Immature natural killer cell (primary cell): ENCODE measurements around the gene CNTD1. TPM values are rescaled to one million over a fixed set of nuclear protein-coding genes. Genes with fewer than 3 reads are reported as not detected.
A peak's percentile ranks its signal among the peaks of the same experiment; 100 is the strongest.

Source experiments
- DNase-seq, 3 donors: peaks; one replicate each; pipeline ENCODE4 v3.0.0; 2022; ENCODE audit warnings: mixed read lengths in 1 of 3
- H3K27ac Mint-ChIP-seq, 6 donors: one replicate each; pipeline ENCODE4 v1.8.0; 2020; ENCODE audit warnings: mixed read lengths in 6 of 6, mild to moderate bottlenecking in 5 of 6, inconsistent platforms in 4 of 6, moderate library complexity in 3 of 6
- H3K27me3 Mint-ChIP-seq, 3 donors: one replicate each; pipeline ENCODE4 v1.8.0; 2020 to 2021; ENCODE audit warnings: low read depth in 3 of 3, mild to moderate bottlenecking in 3 of 3, mixed read lengths in 3 of 3, moderate library complexity in 3 of 3, inconsistent platforms in 1 of 3
- H3K36me3 Mint-ChIP-seq, 3 donors: one replicate each; pipeline ENCODE4 v1.8.0; 2020; ENCODE audit warnings: mixed read lengths in 3 of 3, inconsistent platforms in 2 of 3, mild to moderate bottlenecking in 2 of 3
- H3K4me1 Mint-ChIP-seq, 2 donors: one replicate each; pipeline ENCODE4 v1.8.0; 2020; ENCODE audit warnings: inconsistent platforms in 2 of 2, mild to moderate bottlenecking in 2 of 2, mixed read lengths in 2 of 2, moderate library complexity in 1 of 2
- H3K4me3 Mint-ChIP-seq, 5 donors: one replicate each; pipeline ENCODE4 v1.8.0; 2020; ENCODE audit warnings: mild to moderate bottlenecking in 5 of 5, mixed read lengths in 5 of 5, inconsistent platforms in 3 of 5, moderate library complexity in 3 of 5
- H3K9me3 Mint-ChIP-seq, 6 donors: one replicate each; pipeline ENCODE4 v1.8.0; 2020; ENCODE audit warnings: mild to moderate bottlenecking in 6 of 6, mixed read lengths in 6 of 6, inconsistent platforms in 4 of 6, moderate library complexity in 3 of 6
- polyA plus RNA-seq, 3 donors: library from polyadenylated mRNA; unstranded; fragments of 300-500 nt; fragmentation: Illumina TruSeq; gene quantifications; one replicate each; pipeline ENCODE4 v1.2.3, GENCODE V29; 2021

Gene CNTD1
- polyA plus RNA-seq, 3 donors from 2014 or later: 0.10 to 0.40 TPM; not detected in 1

DNA sequence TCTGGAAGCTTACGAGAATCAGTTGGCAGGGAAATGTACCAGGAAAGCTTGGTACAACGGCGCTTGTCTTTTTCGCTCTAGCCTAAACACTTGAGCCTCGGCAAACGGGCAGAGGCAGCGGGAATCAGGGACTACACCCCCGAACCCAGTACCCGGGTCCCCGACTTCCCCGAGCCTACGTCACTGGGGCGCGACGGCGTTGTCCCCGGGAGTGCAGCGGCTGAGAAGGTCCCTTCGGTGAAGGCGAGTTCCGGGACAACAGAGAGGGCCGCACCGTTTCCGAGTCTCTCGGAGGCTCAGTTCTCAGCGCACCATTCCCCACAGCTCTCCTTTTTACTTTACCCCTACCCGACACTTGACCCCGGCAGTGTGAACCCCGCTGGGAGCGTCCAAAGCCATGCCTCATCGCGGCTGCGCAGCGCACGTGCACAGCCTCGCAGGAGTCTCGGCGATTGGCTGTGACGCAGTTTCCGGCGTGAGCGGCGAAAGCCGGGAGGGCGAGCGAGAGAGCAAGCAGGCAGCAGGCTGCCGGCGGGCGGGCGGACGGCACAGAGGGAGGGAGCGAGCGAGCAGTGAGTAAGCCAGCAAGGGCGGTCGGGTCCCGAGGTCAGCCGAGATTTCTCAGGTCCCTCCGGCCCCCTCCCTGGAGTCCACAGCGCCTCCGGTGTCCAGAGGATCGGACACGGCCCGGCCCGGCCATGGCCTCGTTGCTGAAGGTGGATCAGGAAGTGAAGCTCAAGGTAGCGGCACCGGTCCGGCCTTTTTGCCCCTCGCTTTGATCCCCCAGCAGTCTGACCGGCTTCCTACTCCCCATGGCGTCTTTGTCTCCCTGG lies 34.5 kb downstream of the CNTD1 start, which contains the start of gene PSME3:
Gene PSME3 (plus strand): TSS at position 464 of the 833 bp plus-strand sequence. CDS start 235 bp downstream, at position 699.
- peak; percentile 90 to 91 (median 90) for DNase-seq
- peak within 1 kb of the TSS; percentile 98 to 99 (median 98) for H3K27ac Mint-ChIP-seq
- peaks cover 5 to 9% (median 5%) of the 10 kb centered on the region in 3 donors for H3K36me3 Mint-ChIP-seq
- peaks cover 23 to 24% of the 10 kb centered on the region in 2 donors for H3K4me1 Mint-ChIP-seq
- H3K9me3 Mint-ChIP-seq: no peaks in the 10 kb centered on the region
- H3K27me3 Mint-ChIP-seq: peaks cover 0 to 16% (median 10%) of the 10 kb centered on the region in 3 donors
- peak within 1 kb of the TSS; percentile 94 to 98 (median 97) for H3K4me3 Mint-ChIP-seq

DNA sequence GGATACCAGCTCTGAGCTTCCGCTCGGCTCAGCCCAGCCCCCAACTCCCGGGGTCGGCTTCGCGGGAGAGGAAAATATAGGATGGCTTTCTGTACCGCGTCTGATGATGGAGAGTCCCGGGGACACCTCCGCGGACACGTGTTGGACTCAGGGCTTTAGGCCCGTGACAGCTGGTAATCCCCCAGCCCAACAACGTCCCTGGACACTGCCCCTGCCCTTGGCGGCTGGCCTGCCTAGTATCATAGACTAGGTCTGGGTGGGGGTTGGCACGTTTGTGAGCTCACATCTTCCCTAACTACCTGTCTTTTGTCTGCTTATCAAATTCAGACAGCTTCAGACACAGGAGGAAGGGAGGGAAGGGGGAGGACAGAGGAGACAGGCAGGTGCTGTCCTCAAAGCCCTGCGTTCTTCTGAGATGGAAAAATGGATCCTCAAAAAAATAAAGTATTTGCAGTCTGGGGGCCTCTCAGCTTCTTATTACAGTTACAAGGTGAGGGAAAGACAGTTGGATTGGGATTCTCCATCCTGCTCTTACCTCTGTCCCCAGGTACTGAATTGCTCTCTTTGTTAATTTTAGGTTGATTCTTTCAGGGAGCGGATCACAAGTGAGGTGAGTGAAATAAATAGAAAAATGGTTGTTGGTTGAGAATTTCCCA lies 35.2 kb downstream of the CNTD1 start:
- peaks cover 23 to 24% of the 10 kb centered on the region in 2 donors for H3K4me1 Mint-ChIP-seq
- H3K36me3 Mint-ChIP-seq: peaks cover 7 to 15% (median 8%) of the 10 kb centered on the region in 3 donors
- no peak for DNase-seq
- peak overlapping the region; percentile 94 to 98 (median 97) for H3K4me3 Mint-ChIP-seq
- H3K27ac Mint-ChIP-seq: peak overlapping the region; percentile 98 to 99 (median 98)
- no peaks in the 10 kb centered on the region for H3K9me3 Mint-ChIP-seq
- H3K27me3 Mint-ChIP-seq: peaks cover 0 to 13% (median 7%) of the 10 kb centered on the region in 3 donors

DNA sequence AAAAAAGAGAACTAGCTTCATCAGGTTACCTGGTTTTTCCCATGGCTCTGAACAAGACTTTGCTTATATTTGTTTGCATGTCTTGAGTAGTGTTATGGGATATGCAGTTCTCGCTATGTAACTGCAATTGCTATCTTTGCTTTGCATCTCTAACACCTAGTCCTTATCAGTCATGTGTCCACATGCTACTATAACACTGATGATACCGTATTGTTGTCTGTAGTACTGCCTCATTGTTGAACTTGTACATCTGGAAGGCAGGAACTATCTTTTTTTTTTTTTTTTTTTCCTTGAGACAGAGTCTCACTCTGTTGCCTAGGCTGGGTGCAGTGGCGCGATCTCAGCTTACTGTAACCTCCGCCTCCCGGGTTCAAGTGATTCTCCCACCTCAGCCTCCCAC lies 37.1 kb downstream of the CNTD1 start:
- no peak overlapping the region for H3K4me3 Mint-ChIP-seq
- H3K27ac Mint-ChIP-seq: no peak overlapping the region
- H3K36me3 Mint-ChIP-seq: peaks cover 14 to 22% (median 15%) of the 10 kb centered on the region in 3 donors
- peaks cover 0 to 11% (median 7%) of the 10 kb centered on the region in 3 donors for H3K27me3 Mint-ChIP-seq
- peaks cover 23 to 24% of the 10 kb centered on the region in 2 donors for H3K4me1 Mint-ChIP-seq
- no peak for DNase-seq
- H3K9me3 Mint-ChIP-seq: no peaks in the 10 kb centered on the region

GRCh38 chr17:42841975-42842685 lies 43.5 kb downstream of the CNTD1 start:
- Mint-ChIP-seq H3K4me3 (no peak overlapping the region), H3K27me3 (no peaks in the 10 kb centered on the region)

DNA sequence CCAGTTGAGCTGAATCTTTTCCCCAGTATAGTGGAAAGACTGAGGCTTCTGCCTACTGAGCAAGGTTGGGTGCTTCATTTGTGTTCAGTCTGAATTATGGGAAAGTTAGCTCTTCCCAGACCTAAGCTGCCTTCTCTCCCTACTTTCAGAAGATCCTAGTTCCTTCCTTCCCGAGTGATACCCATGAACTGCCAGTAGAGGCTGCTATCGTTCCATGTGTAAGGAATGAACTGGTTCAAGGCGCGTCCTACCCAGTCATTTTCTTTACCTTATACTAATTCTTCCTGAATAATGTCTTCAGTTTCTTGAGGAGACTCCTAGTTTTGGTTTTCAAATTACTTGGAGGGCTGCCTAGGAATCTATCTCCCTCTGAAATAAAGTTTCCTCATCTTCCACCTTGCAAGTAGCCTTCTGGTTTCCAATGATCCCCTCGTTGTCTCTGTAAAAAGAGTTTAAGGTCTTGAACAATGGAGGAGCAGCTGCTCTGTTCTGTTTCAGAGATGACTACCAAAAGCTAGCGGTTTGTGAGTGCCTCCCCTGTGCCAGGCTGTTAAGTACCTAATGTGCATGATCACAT lies 44.8 kb downstream of the CNTD1 start:
- Mint-ChIP-seq H3K36me3 (peaks cover 8 to 37% (median 31%) of the 10 kb centered on the region in 3 donors), H3K27ac (no peak overlapping the region), H3K9me3 (no peaks in the 10 kb centered on the region), H3K4me1 (peaks cover 8 to 22% of the 10 kb centered on the region in 2 donors), H3K4me3 (no peak overlapping the region), H3K27me3 (no peaks in the 10 kb centered on the region)
- peak in 1 of 3 donors; percentile 12 for DNase-seq

More at GRCh38 chr17:42841975-42842685, 43.5 kb downstream of the CNTD1 start:
- no peak for DNase-seq
- peaks cover 8 to 19% of the 10 kb centered on the region in 2 donors for H3K4me1 Mint-ChIP-seq
- H3K9me3 Mint-ChIP-seq: no peaks in the 10 kb centered on the region
- no peak overlapping the region for H3K27ac Mint-ChIP-seq
- H3K36me3 Mint-ChIP-seq: peaks cover 14 to 48% (median 35%) of the 10 kb centered on the region in 3 donors

- Mint-ChIP-seq H3K27me3 (no peaks in the 10 kb centered on the region), H3K4me3 (no peak within 1 kb of the TSS), H3K9me3 (no peaks in the 10 kb centered on the region), H3K36me3 (peaks cover 3 to 29% (median 23%) of the 10 kb centered on the region in 3 donors), H3K27ac (peak within 1 kb of the TSS in 3 of 6 donors; percentile 24 to 45 (median 34)), H3K4me1 (peaks cover 8 to 22% of the 10 kb centered on the region in 2 donors)
- DNase-seq: no peak
Measured at GRCh38 chr17:42844271-42844670, 45.6 kb downstream of the CNTD1 start, which contains the start of gene AOC2. Gene AOC2 (plus strand): TSS chr17:42844580. CDS start chr17:42844627, 47 bp downstream.

DNA sequence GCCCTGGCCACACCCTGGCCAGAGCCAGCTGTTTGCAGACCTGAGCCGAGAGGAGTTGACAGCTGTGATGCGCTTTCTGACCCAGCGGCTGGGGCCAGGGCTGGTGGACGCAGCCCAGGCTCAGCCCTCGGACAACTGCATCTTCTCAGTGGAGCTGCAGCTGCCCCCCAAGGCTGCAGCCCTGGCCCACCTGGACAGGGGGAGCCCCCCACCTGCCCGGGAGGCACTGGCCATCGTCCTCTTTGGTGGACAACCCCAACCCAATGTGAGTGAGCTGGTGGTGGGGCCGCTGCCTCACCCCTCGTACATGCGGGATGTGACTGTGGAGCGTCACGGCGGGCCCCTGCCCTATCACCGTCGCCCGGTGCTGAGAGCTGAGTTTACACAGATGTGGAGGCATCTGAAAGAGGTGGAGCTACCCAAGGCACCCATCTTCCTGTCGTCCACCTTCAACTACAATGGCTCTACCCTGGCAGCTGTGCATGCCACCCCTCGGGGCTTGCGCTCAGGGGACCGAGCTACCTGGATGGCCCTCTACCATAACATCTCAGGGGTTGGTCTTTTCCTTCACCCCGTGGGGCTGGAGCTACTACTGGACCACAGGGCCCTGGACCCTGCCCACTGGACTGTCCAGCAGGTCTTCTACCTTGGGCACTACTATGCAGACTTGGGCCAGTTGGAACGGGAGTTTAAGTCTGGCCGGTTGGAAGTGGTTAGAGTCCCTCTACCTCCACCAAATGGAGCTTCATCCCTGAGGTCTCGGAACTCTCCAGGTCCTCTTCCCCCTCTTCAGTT lies 46.3 kb downstream of the CNTD1 start:
- peaks cover 8 to 22% of the 10 kb centered on the region in 2 donors for H3K4me1 Mint-ChIP-seq
- no peak for DNase-seq
- peaks cover 0 to 26% (median 20%) of the 10 kb centered on the region in 3 donors for H3K36me3 Mint-ChIP-seq
- H3K4me3 Mint-ChIP-seq: no peak overlapping the region
- no peaks in the 10 kb centered on the region for H3K9me3 Mint-ChIP-seq
- peak overlapping the region in 2 of 6 donors; percentile 24 to 45 for H3K27ac Mint-ChIP-seq
- H3K27me3 Mint-ChIP-seq: no peaks in the 10 kb centered on the region

- Mint-ChIP-seq H3K27me3 (no peaks in the 10 kb centered on the region), H3K4me3 (no peak overlapping the region), H3K4me1 (peaks cover 8 to 22% of the 10 kb centered on the region in 2 donors), H3K9me3 (no peaks in the 10 kb centered on the region), H3K36me3 (peaks cover 0 to 26% (median 20%) of the 10 kb centered on the region in 3 donors), H3K27ac (peak overlapping the region in 2 of 6 donors; percentile 24 to 45)
- DNase-seq: no peak
Measured at GRCh38 chr17:42845556-42845917, 46.9 kb downstream of the CNTD1 start.

- Mint-ChIP-seq H3K9me3 (no peaks in the 10 kb centered on the region), H3K36me3 (peaks cover 0 to 26% (median 20%) of the 10 kb centered on the region in 3 donors), H3K4me3 (no peak overlapping the region), H3K27ac (peak overlapping the region in 3 of 6 donors; percentile 6 to 28 (median 6)), H3K4me1 (peaks cover 8 to 22% of the 10 kb centered on the region in 2 donors), H3K27me3 (no peaks in the 10 kb centered on the region)
- no peak for DNase-seq
Measured at GRCh38 chr17:42845918-42846593, 47.4 kb downstream of the CNTD1 start.

GRCh38 chr17:42846594-42847280 lies 48.1 kb downstream of the CNTD1 start:
- Mint-ChIP-seq H3K4me3 (no peak overlapping the region), H3K4me1 (peaks cover 8 to 22% of the 10 kb centered on the region in 2 donors), H3K27me3 (no peaks in the 10 kb centered on the region), H3K27ac (peak overlapping the region in 3 of 6 donors; percentile 6 to 48 (median 43)), H3K9me3 (no peaks in the 10 kb centered on the region), H3K36me3 (peaks cover 0 to 22% (median 16%) of the 10 kb centered on the region in 3 donors)
- DNase-seq: no peak

GRCh38 chr17:42848093-42848492 lies 49.4 kb downstream of the CNTD1 start:
- no peak for DNase-seq
- Mint-ChIP-seq H3K27ac (no peak overlapping the region), H3K36me3 (peaks cover 0 to 13% (median 2%) of the 10 kb centered on the region in 3 donors), H3K9me3 (no peaks in the 10 kb centered on the region), H3K27me3 (peaks cover 0 to 2% (median under 1%) of the 10 kb centered on the region in 3 donors), H3K4me3 (no peak overlapping the region), H3K4me1 (peaks cover 8 to 22% of the 10 kb centered on the region in 2 donors)
